ENCODE results near the gene FAM118B. TPM values are rescaled to one million over a fixed set of nuclear protein-coding genes. Genes with fewer than 3 reads are reported as not detected.
"Not testable (repeated sequence)": the region's sequence is repeated elsewhere in the genome, so short reads cannot be mapped to it uniquely, and the experiment has no call there.

Gene FAM118B
- total RNA-seq, 1 experiment from 2014 or later: 13.1 TPM

GRCh38 chr11:126307706-126308105 is 96.1 kb downstream of the FAM118B start:
- DNase-seq: no peak

GRCh38 chr11:126308271-126308671 is 96.7 kb downstream of the FAM118B start:
- Histone ChIP-seq H4K20me1 (ENCODE audit: insufficient read depth) (no peaks in the 10 kb centered on the region), H3K27ac (no peak overlapping the region), H3K9me3 (ENCODE audit: insufficient read depth, low read depth) (no peaks in the 10 kb centered on the region), H2AFZ (no peak overlapping the region), H3K36me3 (ENCODE audit: low read depth) (no peaks in the 10 kb centered on the region), H3K27me3 (ENCODE audit: insufficient read depth, low read depth) (no peaks in the 10 kb centered on the region), H3K4me1 (replicated peaks; ENCODE audit: insufficient read depth) (peaks cover 9% of the 10 kb centered on the region), H3K4me2 (no peak overlapping the region), H3K9me2 (ENCODE audit: insufficient read depth) (no peaks in the 10 kb centered on the region), H3K4me3 (no peak overlapping the region), H3F3A (ENCODE audit: insufficient read depth, low read depth) (peaks cover 5% of the 10 kb centered on the region; the same call in 1 of the 2 replicates), H3K79me2 (ENCODE audit: low read depth) (0 out of 2 replicates have a peak, but pooled peaks cover 3% of the 10 kb centered on the region)
- intact Hi-C loops (cut with micrococcal nuclease; ENCODE audit: unreplicated experiment): loop anchor here (5.0 to 10.0 kb wide), 2 partner anchors 383 to 764 kb away; no protein-coding TSS in a partner anchor
- POLR2A ChIA-PET (ENCODE audit: unreplicated experiment): no interaction called here
- TF ChIP-seq CTCF (conservative IDR thresholded peaks at IDR 0.05) (no peak), EZH2 (IDR thresholded peaks at IDR 0.05; ENCODE audit: low read depth) (no peak)
- CTCF ChIA-PET: no interaction called here
- no TSS peak for BruUV-seq (replicated peaks)
- no peak for DNase-seq

More at GRCh38 chr11:126307706-126308105, 96.1 kb downstream of the FAM118B start:
- Histone ChIP-seq H3K27ac (no peak overlapping the region), H2AFZ (no peak overlapping the region), H3K9me2 (ENCODE audit: insufficient read depth) (no peaks in the 10 kb centered on the region), H4K20me1 (ENCODE audit: insufficient read depth) (no peaks in the 10 kb centered on the region), H3K4me3 (no peak overlapping the region), H3K4me2 (no peak overlapping the region), H3K4me1 (replicated peaks; ENCODE audit: insufficient read depth) (peaks cover 15% of the 10 kb centered on the region), H3K27me3 (ENCODE audit: insufficient read depth, low read depth) (no peaks in the 10 kb centered on the region), H3F3A (ENCODE audit: insufficient read depth, low read depth) (peaks cover 5% of the 10 kb centered on the region; the same call in 1 of the 2 replicates), H3K9me3 (ENCODE audit: insufficient read depth, low read depth) (no peaks in the 10 kb centered on the region), H3K79me2 (ENCODE audit: low read depth) (peaks cover 7% of the 10 kb centered on the region; the same call in 1 of the 2 replicates), H3K36me3 (ENCODE audit: low read depth) (no peaks in the 10 kb centered on the region)
- BruUV-seq (replicated peaks): no TSS peak
- ChIA-PET POLR2A (ENCODE audit: unreplicated experiment) (no interaction called here), CTCF (no interaction called here)
- intact Hi-C loops (cut with micrococcal nuclease; ENCODE audit: unreplicated experiment): loop anchor here (5.0 to 10.0 kb wide), 2 partner anchors 383 to 765 kb away; no protein-coding TSS in a partner anchor
- TF ChIP-seq CTCF (conservative IDR thresholded peaks at IDR 0.05): peak; percentile 58
- TF ChIP-seq EZH2 (IDR thresholded peaks at IDR 0.05; ENCODE audit: low read depth): no peak

- H3K4me2 ChIP-seq; DNase-seq; CTCF ChIA-PET; BruUV-seq (replicated peaks); H3F3A ChIP-seq (ENCODE audit: insufficient read depth, low read depth); H3K79me2 ChIP-seq (ENCODE audit: low read depth); H3K4me3 ChIP-seq; H3K27me3 ChIP-seq (ENCODE audit: insufficient read depth, low read depth); H3K36me3 ChIP-seq (ENCODE audit: low read depth); H3K4me1 ChIP-seq (replicated peaks; ENCODE audit: insufficient read depth); H2AFZ ChIP-seq; H3K27ac ChIP-seq; H3K9me2 ChIP-seq (ENCODE audit: insufficient read depth); H4K20me1 ChIP-seq (ENCODE audit: insufficient read depth); H3K9me3 ChIP-seq (ENCODE audit: insufficient read depth, low read depth); POLR2A ChIA-PET (ENCODE audit: unreplicated experiment): not testable (repeated sequence)
- intact Hi-C loops (cut with micrococcal nuclease; ENCODE audit: unreplicated experiment): loop anchor here (5.0 to 10.0 kb wide), 2 partner anchors 384 to 764 kb away; no protein-coding TSS in a partner anchor
Observed at GRCh38 chr11:126308771-126309170, 97.2 kb downstream of the FAM118B start.

All from PC-9 (cell line).